Iris pigment epithelial cell (primary cell): ENCODE measurements around the gene TBC1D19.
"Not testable (repeated sequence)": the region's sequence is repeated elsewhere in the genome, so short reads cannot be mapped to it uniquely, and the experiment has no call there.

Experiments
- DNase-seq: peaks from one replicate; pipeline ENCODE4 v3.0.0-alpha.2; 2011; ENCODE audit warnings: low read depth

TBC1D19 gene

DNA sequence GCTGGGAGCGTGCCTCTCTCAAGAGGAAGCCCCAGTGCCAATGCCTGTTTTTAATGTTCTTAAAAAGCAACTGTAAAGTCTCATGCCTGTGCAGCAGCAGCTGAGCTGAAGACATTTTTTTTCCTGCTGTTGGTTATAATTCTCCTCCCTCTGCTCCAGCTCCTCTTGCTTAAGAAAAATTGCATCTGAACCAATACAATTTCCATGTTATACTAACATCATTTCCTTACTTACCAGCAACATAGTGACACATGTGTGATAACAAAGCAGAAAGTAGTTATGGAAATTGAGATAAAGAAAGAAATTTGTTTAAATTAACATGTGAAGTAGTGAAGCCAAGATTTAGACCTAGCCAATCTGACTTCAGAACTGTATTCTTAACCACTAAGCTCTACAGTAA lies 101.4 kb downstream of the TBC1D19 start:
- no peak for DNase-seq

DNA sequence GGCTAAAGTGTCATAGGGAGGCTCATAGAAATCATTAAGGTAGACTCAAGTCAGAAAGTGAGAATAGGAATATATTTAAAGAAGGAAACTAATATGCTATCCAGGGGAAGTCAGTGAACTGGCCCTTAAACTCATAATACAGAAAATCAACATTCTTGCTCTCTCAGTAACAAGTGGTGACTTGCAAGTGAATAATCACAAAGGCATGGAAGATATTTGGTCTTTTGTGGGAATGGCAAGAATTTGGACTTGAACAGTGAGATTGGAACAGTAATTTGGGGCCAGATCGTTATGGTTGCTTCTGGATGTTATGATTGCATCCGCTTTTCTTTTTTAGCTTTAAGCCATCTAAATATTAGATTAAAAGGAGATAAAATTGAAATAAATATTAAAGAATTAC lies 103.8 kb downstream of the TBC1D19 start:
- peak; percentile 91 for DNase-seq

DNA sequence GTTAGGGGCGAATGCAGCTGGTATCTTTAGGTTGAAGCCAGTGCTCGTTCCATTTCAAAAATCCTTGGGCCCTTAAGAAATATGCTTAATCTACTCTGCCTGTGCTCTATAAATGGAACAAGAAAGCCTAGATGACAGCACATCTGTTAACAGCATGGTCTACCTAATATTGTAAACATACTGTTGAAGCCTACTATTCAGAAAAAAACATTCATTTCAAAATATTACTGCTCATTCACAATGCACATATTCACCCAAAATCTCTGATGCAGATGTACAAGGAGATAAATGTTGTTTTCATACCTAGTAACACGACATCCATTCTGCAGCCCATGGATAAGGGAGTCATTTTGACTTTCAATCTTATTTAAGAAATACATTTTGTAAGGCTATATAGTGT lies 106.6 kb downstream of the TBC1D19 start:
- no peak for DNase-seq

DNA sequence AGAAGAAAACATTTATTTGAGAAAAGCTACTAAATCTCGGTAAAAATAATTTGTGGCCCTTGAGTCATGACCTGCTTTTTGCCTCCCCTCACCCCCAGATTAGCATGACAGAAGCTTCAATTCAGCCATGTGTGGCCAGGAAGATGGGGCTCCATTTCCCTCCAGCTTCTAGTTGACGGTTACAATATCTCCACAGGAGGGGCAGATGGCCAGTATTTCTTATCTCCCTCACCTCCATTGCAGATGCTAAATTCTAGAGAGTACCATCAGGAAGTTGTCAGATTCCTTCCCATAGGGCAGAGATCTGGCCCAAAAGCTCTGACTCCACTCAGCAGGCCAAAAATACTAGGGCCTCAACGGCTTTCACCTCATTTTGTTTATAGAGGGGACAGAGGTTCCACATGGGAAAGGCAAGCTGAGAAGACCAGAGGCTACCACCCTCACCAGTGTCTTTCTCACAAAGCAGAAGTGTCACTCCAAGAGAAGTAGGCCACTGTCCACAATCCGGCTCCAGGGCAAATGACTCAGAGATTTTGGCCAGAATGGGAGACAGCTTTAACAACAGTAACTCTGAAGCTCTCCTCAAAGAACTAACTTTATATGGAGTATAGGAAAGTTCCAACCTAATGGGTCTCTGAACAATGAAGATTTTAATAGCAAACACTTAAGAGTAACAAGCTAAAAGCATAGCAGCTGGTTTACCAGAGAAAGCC lies 108.3 kb downstream of the TBC1D19 start:
- DNase-seq, result no peak

DNA sequence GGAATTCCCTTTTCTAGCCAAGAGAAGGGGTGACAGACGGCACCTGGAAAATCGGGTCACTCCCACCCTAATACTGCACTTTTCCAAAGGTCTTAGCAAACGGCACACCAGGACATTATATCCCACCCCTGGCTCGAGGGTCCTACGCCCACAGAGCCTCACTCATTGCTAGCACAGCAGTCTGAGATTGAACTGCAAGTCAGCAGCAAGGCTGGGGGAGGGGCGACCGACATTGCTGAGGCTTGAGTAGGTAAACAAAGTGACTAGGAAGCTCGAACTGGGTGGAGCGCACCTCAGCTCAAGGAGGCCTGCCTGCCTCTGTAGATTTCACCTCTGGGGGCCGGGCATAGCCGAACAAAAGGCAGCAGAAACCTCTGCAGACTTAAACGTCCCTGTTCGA lies 110.2 kb downstream of the TBC1D19 start:
- not testable (repeated sequence) for DNase-seq

GRCh38 chr4:26700110-26700509 lies 116.2 kb downstream of the TBC1D19 start:
- DNase-seq, result no peak

DNA sequence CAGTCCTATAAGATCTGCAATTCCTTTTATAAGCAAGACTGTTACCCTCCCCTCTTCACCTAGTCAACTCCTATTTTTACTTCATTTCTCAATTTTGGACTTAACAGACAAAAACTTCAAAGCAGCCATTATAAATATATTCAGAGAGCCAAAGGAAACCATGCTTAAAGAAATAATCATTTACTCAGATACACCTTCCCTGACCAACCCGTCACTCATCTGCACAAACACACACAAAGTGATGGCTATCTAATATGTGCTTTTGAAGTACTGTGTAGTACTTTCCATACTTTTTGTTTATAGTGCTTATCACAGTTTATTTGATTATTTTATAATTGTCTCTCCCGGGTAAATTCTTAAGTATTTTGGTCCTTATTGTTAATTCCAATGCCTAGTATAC lies 117.2 kb downstream of the TBC1D19 start:
- DNase-seq, result no peak

GRCh38 chr4:26701786-26702227 lies 117.9 kb downstream of the TBC1D19 start:
- peak; percentile 31 for DNase-seq

DNA sequence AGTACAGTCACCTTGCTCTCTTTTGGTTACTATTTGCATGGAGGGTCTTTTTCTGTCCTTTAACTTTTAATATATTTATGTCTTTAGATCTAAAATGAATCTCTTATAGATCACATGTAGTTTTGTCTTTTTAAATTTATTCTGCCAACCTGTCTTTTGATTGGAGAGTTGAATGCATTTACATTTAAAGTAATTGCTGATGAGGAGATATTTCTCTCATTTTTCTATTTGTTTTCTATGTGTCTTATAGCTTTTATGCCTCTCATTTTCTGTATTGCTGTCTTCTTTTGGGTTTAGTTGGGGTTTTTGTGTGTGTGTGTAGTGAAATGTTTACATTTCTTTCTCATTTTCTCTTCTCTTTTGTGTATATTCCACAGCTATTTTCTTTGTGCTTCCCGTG lies 123.5 kb downstream of the TBC1D19 start:
- DNase-seq, result no peak

DNA sequence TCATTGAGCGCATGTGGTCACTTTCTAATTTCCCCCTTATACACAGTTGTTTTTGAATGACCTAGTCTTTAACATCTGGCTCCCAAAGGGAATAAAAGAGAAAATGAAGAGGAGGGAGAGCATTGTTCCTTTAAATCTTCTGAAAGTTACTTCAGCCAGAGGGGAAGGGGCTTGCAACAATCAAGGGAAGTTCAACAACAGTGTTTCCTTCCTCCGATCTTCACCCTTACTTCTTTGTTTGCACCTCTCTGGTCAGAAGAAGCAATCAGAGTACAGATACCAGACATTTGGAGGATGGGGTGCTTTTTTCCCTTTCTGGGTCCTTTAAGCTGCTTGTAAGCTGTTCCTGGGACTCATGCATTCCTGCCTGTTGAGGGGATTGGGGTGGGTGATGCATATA lies 125.4 kb downstream of the TBC1D19 start:
- DNase-seq, result no peak

DNA sequence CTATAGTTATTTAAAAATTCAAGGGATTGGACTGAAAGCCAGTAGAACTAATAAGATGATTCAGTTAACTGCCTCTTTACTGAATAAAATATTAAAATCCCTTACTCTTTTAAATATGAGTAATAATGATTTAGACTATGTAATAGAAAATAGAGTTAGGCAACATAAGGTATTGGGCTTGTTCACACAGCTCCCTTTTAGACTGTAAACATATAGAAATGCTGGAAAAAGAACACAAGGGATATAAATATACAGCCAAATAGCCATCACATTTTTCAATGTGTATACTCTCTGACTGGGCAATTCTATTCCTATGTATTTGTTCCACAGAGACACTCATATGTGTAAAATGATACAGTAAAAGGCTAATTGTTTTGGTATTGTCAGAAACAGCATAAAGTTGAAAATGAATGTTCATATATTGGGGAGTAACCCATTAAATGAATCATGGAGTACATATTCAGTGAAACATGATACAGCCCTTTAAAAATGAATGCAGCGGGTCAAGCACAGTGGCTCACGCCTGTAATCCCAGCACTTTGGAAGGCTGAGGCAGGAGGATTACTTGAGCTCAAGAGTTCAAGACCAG lies 129.8 kb downstream of the TBC1D19 start:
- peak; percentile 29 for DNase-seq

- no peak for DNase-seq
These were observed 131.9 kb downstream of the TBC1D19 start for GRCh38 chr4:26715636-26716242.

GRCh38 chr4:26717332-26717731 lies 133.4 kb downstream of the TBC1D19 start:
- DNase-seq, result peak; percentile 73

DNA sequence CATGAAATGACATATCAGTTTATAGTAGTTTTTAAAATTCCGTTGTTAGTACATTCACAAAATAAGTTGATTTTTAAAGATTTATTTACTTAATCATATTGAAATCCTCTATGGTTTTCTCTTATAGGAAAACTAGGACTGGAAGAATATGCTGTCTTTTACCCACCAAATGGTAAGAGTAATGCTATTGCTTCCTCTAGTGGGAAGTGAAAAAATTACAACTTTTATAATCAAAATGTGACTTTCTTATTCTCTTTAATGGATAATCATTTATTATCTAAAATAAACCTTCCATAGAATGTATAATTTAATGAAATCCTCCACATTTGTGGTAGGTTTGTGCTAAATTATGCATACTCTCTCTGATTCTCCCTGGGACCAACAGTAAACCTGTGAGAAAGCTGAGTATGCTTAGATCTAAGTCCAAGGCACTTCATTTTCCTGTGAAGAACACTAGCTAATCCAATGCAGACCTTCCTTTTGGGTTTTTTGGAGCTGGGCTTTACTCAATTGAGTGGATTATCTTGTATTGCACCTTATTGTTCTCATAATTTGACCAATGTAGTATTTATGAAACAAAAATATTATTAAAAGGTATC lies 136.2 kb downstream of the TBC1D19 start:
- peak; percentile 44 for DNase-seq

DNA sequence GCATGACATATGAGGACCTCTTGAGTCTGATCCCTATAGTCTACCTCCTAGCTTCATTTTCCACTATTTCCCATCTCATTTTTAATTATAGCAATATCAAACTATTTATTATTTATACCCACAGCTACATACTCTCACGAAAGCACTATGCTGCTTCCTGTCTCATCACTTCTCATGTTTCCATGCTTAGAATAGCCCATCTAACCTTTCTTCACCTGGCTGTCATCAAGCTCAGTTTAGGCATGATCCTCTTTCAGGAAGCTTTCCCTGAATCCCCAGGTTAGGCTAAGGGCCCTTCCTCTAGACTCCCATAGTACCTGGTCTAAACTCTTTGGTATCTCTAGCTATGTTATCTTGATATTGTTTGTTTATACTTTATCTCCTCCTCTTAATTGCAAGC lies 137.8 kb downstream of the TBC1D19 start:
- DNase-seq, result no peak

- DNase-seq, result no peak
These were observed 139.3 kb downstream of the TBC1D19 start for GRCh38 chr4:26723216-26723615.

GRCh38 chr4:26724534-26724933 lies 140.7 kb downstream of the TBC1D19 start:
- DNase-seq, result peak; percentile 31

GRCh38 chr4:26726655-26727387 lies 142.9 kb downstream of the TBC1D19 start:
- no peak for DNase-seq

GRCh38 chr4:26727844-26728243 lies 144.0 kb downstream of the TBC1D19 start:
- DNase-seq, result no peak

GRCh38 chr4:26729027-26729426 lies 145.1 kb downstream of the TBC1D19 start:
- no peak for DNase-seq

GRCh38 chr4:26729547-26729946 lies 145.7 kb downstream of the TBC1D19 start:
- no peak for DNase-seq

DNA sequence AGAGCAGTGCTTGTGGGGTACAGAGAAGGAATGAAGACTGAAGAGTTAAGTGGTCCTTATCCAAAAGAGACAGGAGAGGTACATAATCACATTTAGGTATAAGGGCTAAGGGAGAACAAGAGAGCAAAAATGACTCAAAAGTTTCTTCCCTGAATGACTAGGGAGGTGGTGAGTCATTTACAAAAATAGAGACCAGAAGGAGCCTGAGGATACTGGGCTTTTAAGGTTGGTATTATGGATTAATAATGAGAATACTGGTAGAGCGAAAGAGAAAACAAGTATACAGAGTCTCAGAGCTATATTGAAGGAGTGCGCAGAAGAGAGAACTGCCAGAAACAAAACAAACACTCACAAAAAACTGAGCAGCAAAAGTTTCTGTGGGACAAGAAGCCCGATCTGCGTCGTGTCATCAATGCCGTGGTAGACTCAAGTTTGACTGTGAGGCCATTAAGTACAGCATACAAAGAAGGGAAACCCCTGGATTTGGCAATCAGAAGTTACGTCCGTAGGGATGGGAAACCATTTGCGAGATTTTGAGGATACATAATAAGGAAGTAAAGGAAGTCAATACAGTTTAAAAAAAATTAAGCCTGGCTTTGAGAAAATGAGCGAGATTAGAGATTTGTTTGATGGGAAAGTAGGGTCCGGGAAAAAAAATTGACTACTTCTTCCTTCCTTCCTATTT lies 147.6 kb downstream of the TBC1D19 start:
- DNase-seq, result peak; percentile 10
